B cell (primary cell): Measurements from ENCODE around the gene COL5A1. TPM values are rescaled to one million over a fixed set of nuclear protein-coding genes. Genes with fewer than 3 reads are reported as not detected.

Experiments
- ATAC-seq: fragments of 200-7000 bp; cut with Tn5 transposase; one replicate; pipeline ENCODE4 v1.10.0; 2021; ENCODE audit warnings: low read depth, mild to moderate bottlenecking, moderate number of reproducible peaks, moderate library complexity
- CTCF ChIA-PET: fragments of 350-600 bp; sonication (Branson Sonifier 250); formaldehyde crosslinking; loops from one replicate; lab custom pipeline; 2021; ENCODE audit warnings: antibody characterized with exemption, inconsistent platforms; lab: Charles Lee
- POLR2A ChIA-PET: fragments of 350-600 bp; sonication (Branson Sonifier 250); formaldehyde crosslinking; loops from one replicate; lab custom pipeline; 2021; ENCODE audit warnings: antibody characterized with exemption; lab: Charles Lee
- DNase-seq: peaks from one replicate; pipeline ENCODE4 v3.0.0; 2013
- H2AFZ ChIP-seq: 2 replicates; pipeline ENCODE4 v1.6.1; 2012; ENCODE audit warnings: mild to moderate bottlenecking, low read depth, low read length; ENCODE audit not compliant: insufficient read depth, poor library complexity, severe bottlenecking
- H3K27ac ChIP-seq, 2 donors: 1 replicate in 1 of 2; 2 replicates in 1 of 2; pipeline ENCODE4 v1.5.1; 2012 to 2013; ENCODE audit warnings: low read length in 2 of 2, mild to moderate bottlenecking in 2 of 2, moderate library complexity in 1 of 2
- H3K27me3 ChIP-seq, 4 experiments: fragments of 200-600 bp in 1 of 4; sonication (generic) in 1 of 4; replicated peaks in 1 of 4; 1 replicate in 2 of 4; 2 replicates in 2 of 4; pipeline versions ENCODE4 v1.6.1 to v1.7.0; 2013 to 2016; ENCODE audit warnings: low read length in 3 of 4, mild to moderate bottlenecking in 2 of 4, mixed read lengths in 1 of 4, moderate library complexity in 1 of 4; ENCODE audit not compliant: insufficient read depth in 4 of 4, control insufficient read depth in 3 of 4; ENCODE audit errors: control extremely low read depth in 1 of 4
- H3K36me3 ChIP-seq, 2 experiments: replicated peaks in 1 of 2; 1 replicate in 1 of 2; 2 replicates in 1 of 2; pipeline versions ENCODE4 v1.6.1 to v1.7.1; 2013; ENCODE audit warnings: low read length in 1 of 2; ENCODE audit not compliant: insufficient read depth in 2 of 2, control insufficient read depth in 1 of 2; ENCODE audit errors: control extremely low read depth in 1 of 2, extremely low read depth in 1 of 2
- H3K4me1 ChIP-seq, 2 donors: fragments of 200-600 bp in 1 of 2; sonication (generic) in 1 of 2; 1 replicate in 1 of 2; 2 replicates in 1 of 2; pipeline versions ENCODE4 v1.5.1 to v1.6.1; 2013 to 2017; ENCODE audit warnings: low read length in 2 of 2; ENCODE audit not compliant: control insufficient read depth in 2 of 2, insufficient read depth in 2 of 2
- H3K4me2 ChIP-seq: replicated peaks from 2 replicates; pipeline ENCODE3; 2012; ENCODE audit warnings: mild to moderate bottlenecking, low read depth, low read length; ENCODE audit not compliant: poor library complexity, severe bottlenecking
- H3K4me3 ChIP-seq, 5 experiments: fragments of 200-600 bp in 1 of 5; sonication (generic) in 1 of 5; 1 replicate in 3 of 5; 2 replicates in 2 of 5; pipeline versions ENCODE4 v1.5.1 to v1.7.0; 2011 to 2016; ENCODE audit warnings: low read length in 4 of 5, mild to moderate bottlenecking in 4 of 5, low read depth in 2 of 5, control low read depth in 1 of 5, moderate library complexity in 1 of 5; ENCODE audit not compliant: insufficient read depth in 1 of 5; ENCODE audit errors: control extremely low read depth in 1 of 5, extremely low read depth in 1 of 5
- H3K79me2 ChIP-seq: fragments of 200-600 bp; sonication (generic); one replicate; pipeline ENCODE4 v1.6.0; 2016; ENCODE audit warnings: low read length; ENCODE audit not compliant: control insufficient read depth, insufficient read depth
- H3K9ac ChIP-seq: fragments of 200-600 bp; sonication (generic); 2 replicates; pipeline ENCODE4 v1.6.1; 2017; ENCODE audit warnings: mild to moderate bottlenecking, low read length, moderate library complexity
- H3K9me3 ChIP-seq, 3 donors: one replicate each; pipeline versions ENCODE4 v1.6.1 to v1.7.1; 2013; ENCODE audit warnings: low read length in 2 of 3; ENCODE audit not compliant: control insufficient read depth in 2 of 3, insufficient read depth in 1 of 3; ENCODE audit errors: control extremely low read depth in 1 of 3
- H4K20me1 ChIP-seq: 2 replicates; pipeline ENCODE4 v1.6.0; 2012; ENCODE audit warnings: mild to moderate bottlenecking, low read length; ENCODE audit not compliant: insufficient read depth, control insufficient read depth, poor library complexity, severe bottlenecking
- H3K27ac Mint-ChIP-seq: one replicate; pipeline ENCODE4 v1.8.0; 2021; ENCODE audit warnings: mixed read lengths
- H3K27me3 Mint-ChIP-seq: one replicate; pipeline ENCODE4 v1.8.0; 2021; ENCODE audit warnings: mixed read lengths
- H3K4me1 Mint-ChIP-seq: one replicate; pipeline ENCODE4 v1.8.0; 2021; ENCODE audit warnings: mixed read lengths
- H3K4me3 Mint-ChIP-seq: one replicate; pipeline ENCODE4 v1.8.0; 2021; ENCODE audit warnings: mixed read lengths
- H3K9me3 Mint-ChIP-seq: one replicate; pipeline ENCODE4 v1.8.0; 2022; ENCODE audit warnings: mixed read lengths; ENCODE audit not compliant: insufficient read depth
- CTCF ChIP-seq: fragments of 200-600 bp; IDR thresholded peaks from one replicate; pipeline ENCODE4 v1.8.0; 2022; ENCODE audit warnings: antibody characterized with exemption, mild to moderate bottlenecking
- EZH2 ChIP-seq: IDR thresholded peaks from 2 replicates; pipeline ENCODE4 v1.6.1; 2012; ENCODE audit warnings: borderline replicate concordance, low read depth, mild to moderate bottlenecking, moderate library complexity, low read length; ENCODE audit not compliant: insufficient read depth, poor library complexity, severe bottlenecking
- WGBS: methylation state at CpG from one replicate; pipeline ENCODE4 v1.1.5; 2013; ENCODE audit warnings: missing lambda C conversion rate; ENCODE audit not compliant: insufficient coverage; 5-methylcytosine and 5-hydroxymethylcytosine counted together
- intact Hi-C: fragments of 100-400 bp; cut with micrococcal nuclease; formaldehyde crosslinking; loops from one replicate; pipeline ENCODE4 v1.10.0; 2022
- polyA plus RNA-seq: library from polyadenylated mRNA; depleted of rRNA; stranded (reverse); fragments of >200 nt; gene quantifications from 2 replicates; pipeline ENCODE4 v1.2.3, GENCODE V29; 2012
- total RNA-seq, 2 donors: library from RNA; stranded (reverse); fragments of 120-200 nt in 1 of 2; gene quantifications; 1 replicate in 1 of 2; 2 replicates in 1 of 2; pipeline versions ENCODE4 v1.2.3 to v1.2.4, GENCODE V29; 2013 to 2022

Gene COL5A1
- total and polyA plus RNA-seq, 2 donors (not counting 1 experiment from before 2014, with no cell fraction given): 0.06 TPM; not detected in 1

- ATAC-seq: no peak
- CTCF ChIA-PET: no interaction called here
- Histone ChIP-seq H3K4me1 (peaks cover 0 to 4% of the 10 kb centered on the region in 2 donors), H3K4me3 (no peak overlapping the region), H3K27ac (no peak overlapping the region), H3K27me3 (peaks cover 0 to 16% (median 5%) of the 10 kb centered on the region in 4 experiments), H3K9ac (no peak overlapping the region), H3K79me2 (no peaks in the 10 kb centered on the region), H3K9me3 (peaks cover 0 to 2% (median 0%) of the 10 kb centered on the region in 3 donors), H4K20me1 (no peaks in the 10 kb centered on the region), H3K36me3 (no peaks in the 10 kb centered on the region), H3K4me2 (no peak overlapping the region), H2AFZ (peak overlapping the region; percentile 28)
- TF ChIP-seq CTCF: no peak
- no peak for TF ChIP-seq EZH2
- intact Hi-C loops: no loop called here
- H3K4me1 Mint-ChIP-seq: peaks cover 2% of the 10 kb centered on the region
- POLR2A ChIA-PET: no interaction called here
- no peak overlapping the region for H3K27ac Mint-ChIP-seq
- H3K9me3 Mint-ChIP-seq: no peaks in the 10 kb centered on the region
- DNase-seq: no peak
- peaks cover 22% of the 10 kb centered on the region for H3K27me3 Mint-ChIP-seq
- no peak overlapping the region for H3K4me3 Mint-ChIP-seq
- WGBS: 31% methylated on average over 21 of the region's 27 CpGs
Measured at GRCh38 chr9:134887686-134888602, 246.3 kb downstream of the COL5A1 start.

GRCh38 chr9:134888603-134889190 is 247.1 kb downstream of the COL5A1 start:
- Mint-ChIP-seq H3K9me3 (no peaks in the 10 kb centered on the region), H3K4me3 (no peak overlapping the region), H3K27ac (no peak overlapping the region), H3K4me1 (peaks cover 2% of the 10 kb centered on the region), H3K27me3 (peaks cover 23% of the 10 kb centered on the region)
- H3K4me1 ChIP-seq: peaks cover 0 to 4% of the 10 kb centered on the region in 2 donors
- H3K79me2 ChIP-seq: no peaks in the 10 kb centered on the region
- ChIA-PET CTCF (no interaction called here), POLR2A (no interaction called here)
- TF ChIP-seq CTCF (no peak), EZH2 (no peak)
- H3K4me2 ChIP-seq: no peak overlapping the region
- peaks cover 0 to 2% (median 0%) of the 10 kb centered on the region in 3 donors for H3K9me3 ChIP-seq
- no peaks in the 10 kb centered on the region for H3K36me3 ChIP-seq
- DNase-seq (no peak), ATAC-seq (no peak)
- no peak overlapping the region for H2AFZ ChIP-seq
- intact Hi-C loops: no loop called here
- WGBS: 68% methylated on average over 8 of the region's 14 CpGs
- no peaks in the 10 kb centered on the region for H4K20me1 ChIP-seq
- H3K4me3 ChIP-seq: no peak overlapping the region
- H3K27ac ChIP-seq: no peak overlapping the region
- peaks cover 0 to 20% (median 5%) of the 10 kb centered on the region in 4 experiments for H3K27me3 ChIP-seq
- H3K9ac ChIP-seq: no peak overlapping the region
